Parathyroid adenoma (tissue), 2 donors: ENCODE data around the gene PRKAB1.

ENCODE experiments used
- H2AFZ ChIP-seq: fragments of 300-600 bp; sonication (generic); one replicate; pipeline ENCODE4 v1.7.0; 2017; ENCODE audit warnings: antibody characterized with exemption, mild to moderate bottlenecking
- H3K27ac ChIP-seq: fragments of 300-600 bp; sonication (generic); one replicate; pipeline ENCODE4 v1.7.0; 2017
- H3K27me3 ChIP-seq: fragments of 300-600 bp; sonication (generic); one replicate; pipeline ENCODE4 v1.7.0; 2017; ENCODE audit warnings: low read length; ENCODE audit not compliant: control insufficient read depth, insufficient read depth
- H3K36me3 ChIP-seq: fragments of 300-600 bp; sonication (generic); one replicate; pipeline ENCODE4 v1.7.0; 2017; ENCODE audit warnings: low read length; ENCODE audit not compliant: control insufficient read depth, insufficient read depth
- H3K4me1 ChIP-seq: fragments of 300-600 bp; sonication (generic); one replicate; pipeline ENCODE4 v1.7.0; 2017; ENCODE audit warnings: control low read depth
- H3K4me2 ChIP-seq: fragments of 300-600 bp; sonication (generic); one replicate; pipeline ENCODE4 v1.7.0; 2017; ENCODE audit warnings: low read length
- H3K4me3 ChIP-seq: fragments of 300-600 bp; sonication (generic); one replicate; pipeline ENCODE4 v1.7.0; 2017; ENCODE audit warnings: low read depth, low read length
- H3K79me2 ChIP-seq: fragments of 300-600 bp; sonication (generic); one replicate; pipeline ENCODE4 v1.7.0; 2017; ENCODE audit warnings: control low read depth
- H3K9ac ChIP-seq: fragments of 300-600 bp; sonication (generic); one replicate; pipeline ENCODE4 v1.7.0; 2017; ENCODE audit warnings: mild to moderate bottlenecking
- H3K9me3 ChIP-seq: fragments of 300-600 bp; sonication (generic); one replicate; pipeline ENCODE4 v1.7.0; 2017; ENCODE audit warnings: low read length; ENCODE audit not compliant: control insufficient read depth
- TF ChIP-seq, protein P1 (sequence below): fragments of 300-600 bp; sonication (generic); IDR thresholded peaks from one replicate; pipeline ENCODE4 v1.7.0; 2017; ENCODE audit warnings: antibody characterized with exemption, mild to moderate bottlenecking
- donor health status: primary hyperparathyroidism.

PRKAB1 gene

GRCh38 chr12:119665164-119665929, 2.6 kb upstream of the PRKAB1 start:
- Histone ChIP-seq H3K9me3 (no peaks in the 10 kb centered on the region), H3K9ac (no peak overlapping the region), H3K27ac (peak overlapping the region; percentile 33), H3K4me3 (peak overlapping the region; percentile 24), H3K36me3 (no peaks in the 10 kb centered on the region), H3K27me3 (no peaks in the 10 kb centered on the region), H3K4me1 (peaks cover 37% of the 10 kb centered on the region), H2AFZ (no peak overlapping the region), H3K4me2 (peak overlapping the region; percentile 45), H3K79me2 (peaks cover 7% of the 10 kb centered on the region)
- TF ChIP-seq, protein P1, sequence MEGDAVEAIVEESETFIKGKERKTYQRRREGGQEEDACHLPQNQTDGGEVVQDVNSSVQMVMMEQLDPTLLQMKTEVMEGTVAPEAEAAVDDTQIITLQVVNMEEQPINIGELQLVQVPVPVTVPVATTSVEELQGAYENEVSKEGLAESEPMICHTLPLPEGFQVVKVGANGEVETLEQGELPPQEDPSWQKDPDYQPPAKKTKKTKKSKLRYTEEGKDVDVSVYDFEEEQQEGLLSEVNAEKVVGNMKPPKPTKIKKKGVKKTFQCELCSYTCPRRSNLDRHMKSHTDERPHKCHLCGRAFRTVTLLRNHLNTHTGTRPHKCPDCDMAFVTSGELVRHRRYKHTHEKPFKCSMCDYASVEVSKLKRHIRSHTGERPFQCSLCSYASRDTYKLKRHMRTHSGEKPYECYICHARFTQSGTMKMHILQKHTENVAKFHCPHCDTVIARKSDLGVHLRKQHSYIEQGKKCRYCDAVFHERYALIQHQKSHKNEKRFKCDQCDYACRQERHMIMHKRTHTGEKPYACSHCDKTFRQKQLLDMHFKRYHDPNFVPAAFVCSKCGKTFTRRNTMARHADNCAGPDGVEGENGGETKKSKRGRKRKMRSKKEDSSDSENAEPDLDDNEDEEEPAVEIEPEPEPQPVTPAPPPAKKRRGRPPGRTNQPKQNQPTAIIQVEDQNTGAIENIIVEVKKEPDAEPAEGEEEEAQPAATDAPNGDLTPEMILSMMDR: no peak

DNA sequence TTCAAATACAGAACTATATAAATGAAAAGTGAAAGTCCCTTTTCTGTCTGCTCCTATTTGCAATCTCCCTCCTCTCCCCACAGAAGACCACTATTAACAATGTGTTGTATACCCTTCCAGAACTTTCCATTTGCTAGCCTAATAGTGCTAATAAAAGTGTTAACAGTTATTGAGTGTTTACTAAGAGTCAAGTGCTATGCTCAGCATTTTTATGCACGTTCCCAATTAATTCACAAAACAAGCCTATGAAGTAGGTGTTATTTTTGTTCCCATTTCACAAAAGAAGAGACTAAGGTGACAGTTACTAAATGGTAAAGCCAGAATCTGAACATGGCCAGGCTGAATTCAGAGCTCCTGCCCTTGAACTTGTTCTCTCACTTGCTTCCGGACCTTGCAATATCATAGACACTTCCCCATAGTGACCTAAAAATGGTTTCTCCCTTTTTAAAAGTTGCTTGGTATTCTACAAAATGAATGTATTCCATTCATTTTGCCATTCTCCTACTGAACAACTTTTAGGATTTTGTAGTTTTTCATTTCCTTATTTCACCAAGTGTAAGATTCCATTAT, 1.6 kb upstream of the PRKAB1 start:
- Histone ChIP-seq H3K9me3 (no peaks in the 10 kb centered on the region), H3K79me2 (peaks cover 7% of the 10 kb centered on the region), H2AFZ (peak overlapping the region; percentile 43), H3K4me3 (peak overlapping the region; percentile 15), H3K36me3 (no peaks in the 10 kb centered on the region), H3K4me2 (peak overlapping the region; percentile 45), H3K27ac (peak overlapping the region; percentile 4), H3K27me3 (no peaks in the 10 kb centered on the region), H3K9ac (no peak overlapping the region), H3K4me1 (peaks cover 38% of the 10 kb centered on the region)
- TF ChIP-seq, protein P1: no peak

DNA sequence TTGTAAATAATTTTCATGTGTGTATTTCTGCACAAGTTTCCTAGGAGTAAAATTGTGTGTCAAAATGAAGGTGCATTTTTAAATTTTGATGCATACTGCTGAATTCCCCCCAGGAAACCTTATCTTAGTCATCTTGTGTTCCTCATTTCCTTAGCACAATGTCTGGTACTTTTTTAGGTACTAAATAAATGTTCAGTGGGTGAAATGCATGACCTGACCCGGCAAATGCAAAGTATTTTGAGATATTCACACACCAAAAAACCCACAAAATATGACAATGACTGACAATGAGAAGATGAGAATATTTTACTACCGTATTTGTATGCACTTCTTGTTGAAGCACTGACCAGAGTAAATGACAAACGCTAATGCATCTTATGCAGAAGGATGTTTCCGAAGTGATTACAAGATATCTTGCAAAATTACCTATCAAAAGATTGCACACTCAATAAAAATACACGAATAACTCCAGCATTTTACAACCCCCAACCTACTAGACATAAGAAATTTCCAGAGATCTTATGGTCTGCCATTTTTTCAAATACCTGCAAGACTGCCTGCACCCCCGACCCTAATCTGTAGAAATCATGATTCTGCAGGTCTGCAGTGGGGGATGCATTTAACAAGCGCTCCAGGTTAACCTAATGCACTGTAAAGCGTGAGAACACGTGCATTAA, 895 bp upstream of the PRKAB1 start:
- no peaks in the 10 kb centered on the region for H3K27me3 ChIP-seq
- no peak overlapping the region for H3K9ac ChIP-seq
- TF ChIP-seq, protein P1: no peak
- H3K9me3 ChIP-seq: no peaks in the 10 kb centered on the region
- peak overlapping the region; percentile 98 for H2AFZ ChIP-seq
- H3K4me3 ChIP-seq: peak overlapping the region; percentile 93
- H3K4me2 ChIP-seq: peak overlapping the region; percentile 63
- H3K36me3 ChIP-seq: no peaks in the 10 kb centered on the region
- peaks cover 38% of the 10 kb centered on the region for H3K4me1 ChIP-seq
- no peak overlapping the region for H3K27ac ChIP-seq
- peaks cover 7% of the 10 kb centered on the region for H3K79me2 ChIP-seq

GRCh38 chr12:119668324-119668841, 450 bp downstream of the PRKAB1 start:
- Histone ChIP-seq H3K4me1 (peaks cover 38% of the 10 kb centered on the region), H3K9me3 (no peaks in the 10 kb centered on the region), H3K9ac (peak overlapping the region; percentile 81), H2AFZ (peak overlapping the region; percentile 98), H3K27me3 (no peaks in the 10 kb centered on the region), H3K4me3 (peak overlapping the region; percentile 93), H3K79me2 (peaks cover 7% of the 10 kb centered on the region), H3K27ac (peak overlapping the region; percentile 78), H3K36me3 (no peaks in the 10 kb centered on the region), H3K4me2 (peak overlapping the region; percentile 88)
- TF ChIP-seq, protein P1: no peak
